ENCODE measurements around the gene RECQL5. TPM values are rescaled to one million over a fixed set of nuclear protein-coding genes. Genes with fewer than 3 reads are reported as not detected.

Gene RECQL5
- total RNA-seq, 6 experiments from 2014 or later: 13.5 to 24.8 (median 18.4) TPM

DNA sequence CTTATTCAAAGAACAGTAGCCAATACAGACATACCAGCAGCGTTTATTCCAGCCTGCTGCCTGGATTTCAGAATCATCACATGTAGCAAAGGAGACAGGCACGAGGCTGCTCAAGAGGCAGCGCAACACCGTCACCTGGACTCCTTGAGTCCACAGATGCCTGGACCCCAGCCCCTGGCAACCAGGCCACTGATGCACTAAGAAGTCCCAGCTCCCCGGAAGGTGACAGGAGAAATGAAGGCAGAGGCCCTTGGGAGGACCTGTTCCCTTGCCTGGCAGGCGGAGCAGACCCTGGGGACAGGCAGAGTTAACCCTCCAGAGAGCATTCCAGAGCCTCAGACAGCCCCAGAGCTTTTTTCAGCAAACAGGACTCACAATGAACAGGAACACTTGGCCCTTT is 17.3 kb downstream of the RECQL5 start:
- intact Hi-C loops (cut with DNase I): no loop called here
- H3K4me1 ChIP-seq: peaks cover 0 to 15% (median 6%) of the 10 kb centered on the region in 4 donors
- WGBS (ENCODE audit: insufficient coverage, low coverage, low lambda C conversion rate, missing lambda C conversion rate): no CpG with 5 or more reads among the region's 6 CpGs
- no peak overlapping the region for H3K27ac ChIP-seq
- no peak overlapping the region for H3K4me3 ChIP-seq
- TF ChIP-seq POLR2A (IDR thresholded peaks at IDR 0.05): no peak
- TF ChIP-seq, protein P1, sequence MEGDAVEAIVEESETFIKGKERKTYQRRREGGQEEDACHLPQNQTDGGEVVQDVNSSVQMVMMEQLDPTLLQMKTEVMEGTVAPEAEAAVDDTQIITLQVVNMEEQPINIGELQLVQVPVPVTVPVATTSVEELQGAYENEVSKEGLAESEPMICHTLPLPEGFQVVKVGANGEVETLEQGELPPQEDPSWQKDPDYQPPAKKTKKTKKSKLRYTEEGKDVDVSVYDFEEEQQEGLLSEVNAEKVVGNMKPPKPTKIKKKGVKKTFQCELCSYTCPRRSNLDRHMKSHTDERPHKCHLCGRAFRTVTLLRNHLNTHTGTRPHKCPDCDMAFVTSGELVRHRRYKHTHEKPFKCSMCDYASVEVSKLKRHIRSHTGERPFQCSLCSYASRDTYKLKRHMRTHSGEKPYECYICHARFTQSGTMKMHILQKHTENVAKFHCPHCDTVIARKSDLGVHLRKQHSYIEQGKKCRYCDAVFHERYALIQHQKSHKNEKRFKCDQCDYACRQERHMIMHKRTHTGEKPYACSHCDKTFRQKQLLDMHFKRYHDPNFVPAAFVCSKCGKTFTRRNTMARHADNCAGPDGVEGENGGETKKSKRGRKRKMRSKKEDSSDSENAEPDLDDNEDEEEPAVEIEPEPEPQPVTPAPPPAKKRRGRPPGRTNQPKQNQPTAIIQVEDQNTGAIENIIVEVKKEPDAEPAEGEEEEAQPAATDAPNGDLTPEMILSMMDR (IDR thresholded peaks at IDR 0.05): no peak
- H3K9me3 ChIP-seq: no peaks in the 10 kb centered on the region
- peaks cover 0 to 37% (median 9%) of the 10 kb centered on the region in 4 donors for H3K36me3 ChIP-seq
- DNase-seq: peak in 1 of 3 donors; percentile 22
- ATAC-seq: no peak
- no peaks in the 10 kb centered on the region for H3K27me3 ChIP-seq

DNA sequence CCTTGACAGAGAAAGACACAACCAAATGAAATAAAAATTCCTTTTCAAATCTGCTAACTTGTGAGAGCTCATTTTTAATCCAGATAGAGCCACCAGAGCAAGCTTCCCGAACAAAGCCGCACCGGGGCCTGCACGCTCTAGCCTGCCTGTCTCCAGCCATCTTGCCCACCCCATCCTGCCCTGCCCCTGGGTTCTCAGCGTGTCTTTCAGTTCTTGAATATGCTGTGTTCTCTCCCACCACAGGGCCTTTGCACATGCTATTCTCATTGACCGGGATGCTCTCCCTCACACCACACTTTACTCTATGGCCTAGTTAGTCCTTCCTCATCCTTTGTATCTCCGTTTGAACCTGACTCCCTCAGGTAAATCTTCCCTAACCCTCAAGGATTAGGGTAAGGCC is 19.0 kb downstream of the RECQL5 start:
- Histone ChIP-seq H3K4me3 (no peak overlapping the region), H3K9me3 (no peaks in the 10 kb centered on the region), H3K36me3 (peaks cover 0 to 30% (median 9%) of the 10 kb centered on the region in 4 donors), H3K27ac (no peak overlapping the region), H3K4me1 (peaks cover 0 to 15% (median 6%) of the 10 kb centered on the region in 4 donors), H3K27me3 (no peaks in the 10 kb centered on the region)
- no peak for TF ChIP-seq POLR2A (IDR thresholded peaks at IDR 0.05)
- TF ChIP-seq, protein P1 (IDR thresholded peaks at IDR 0.05): no peak
- DNase-seq (peak in 1 of 3 donors; percentile 30), ATAC-seq (no peak)
- intact Hi-C loops (cut with DNase I): no loop called here
- WGBS (ENCODE audit: insufficient coverage, low coverage, low lambda C conversion rate, missing lambda C conversion rate): 90% methylated on average over 2 of the region's 7 CpGs

DNA sequence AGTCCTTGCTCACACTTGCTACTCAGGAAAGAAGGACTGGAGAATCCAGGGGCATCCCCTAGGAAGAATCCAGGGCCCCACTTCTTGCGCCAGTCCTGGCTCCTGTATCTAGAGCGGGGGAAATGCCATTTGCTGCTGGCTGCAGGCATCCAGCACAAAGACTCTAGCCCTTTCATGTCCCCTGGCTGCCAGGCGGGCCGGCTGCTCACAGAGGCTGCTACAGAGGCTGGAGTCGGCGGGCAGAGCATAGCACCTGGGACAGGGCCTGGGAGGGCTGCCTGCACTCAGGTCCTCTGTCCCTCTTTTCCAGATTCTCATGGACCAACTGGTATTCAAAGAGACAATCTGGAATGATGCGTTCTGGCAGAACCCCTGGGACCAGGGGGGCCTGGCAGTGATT is 19.9 kb downstream of the RECQL5 start:
- DNase-seq: peak in 1 of 3 donors; percentile 50
- H3K27ac ChIP-seq: peak overlapping the region in 2 of 3 donors; percentile 65 to 86
- intact Hi-C loops (cut with DNase I): no loop called here

DNA sequence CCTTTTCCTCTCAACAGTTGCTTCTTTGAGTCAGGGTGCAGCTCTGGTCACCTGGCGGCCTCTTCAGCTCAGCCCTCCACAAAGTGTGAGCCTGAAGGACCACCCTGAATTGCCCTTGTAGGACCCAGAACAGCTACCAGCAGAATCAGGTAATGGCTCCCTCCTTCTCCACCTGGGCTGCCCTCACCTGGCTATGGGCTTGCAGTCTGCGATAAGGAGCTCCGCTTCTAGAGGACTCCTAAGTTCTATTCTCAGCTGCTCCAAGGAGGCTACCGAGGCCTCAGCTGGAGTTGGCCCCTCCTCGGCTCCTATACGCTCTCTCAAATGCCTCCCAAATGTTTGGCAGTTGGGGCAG is 20.3 kb downstream of the RECQL5 start:
- Histone ChIP-seq H3K4me3 (peak overlapping the region in 1 of 3 donors; percentile 42), H3K9me3 (no peaks in the 10 kb centered on the region), H3K36me3 (peaks cover 0 to 21% (median 9%) of the 10 kb centered on the region in 4 donors), H3K27ac (peak overlapping the region; percentile 65 to 86 (median 85)), H3K4me1 (peaks cover 0 to 15% (median 6%) of the 10 kb centered on the region in 4 donors), H3K27me3 (no peaks in the 10 kb centered on the region)
- WGBS (ENCODE audit: insufficient coverage, low coverage, low lambda C conversion rate, missing lambda C conversion rate): 73% methylated on average over 2 of the region's 6 CpGs
- no peak for TF ChIP-seq POLR2A (IDR thresholded peaks at IDR 0.05)
- TF ChIP-seq, protein P1 (IDR thresholded peaks at IDR 0.05): no peak
- DNase-seq: no peak
- intact Hi-C loops (cut with DNase I): no loop called here
- ATAC-seq: no peak

More for the DNA sequence above, 19.9 kb downstream of the RECQL5 start:
- TF ChIP-seq POLR2A (IDR thresholded peaks at IDR 0.05): no peak
- TF ChIP-seq, protein P1 (IDR thresholded peaks at IDR 0.05): no peak
- no CpG with 5 or more reads among the region's 7 CpGs for WGBS (ENCODE audit: insufficient coverage, low coverage, low lambda C conversion rate, missing lambda C conversion rate)
- Histone ChIP-seq H3K9me3 (no peaks in the 10 kb centered on the region), H3K4me3 (no peak overlapping the region), H3K27me3 (no peaks in the 10 kb centered on the region), H3K36me3 (peaks cover 0 to 25% (median 9%) of the 10 kb centered on the region in 4 donors), H3K4me1 (peaks cover 0 to 15% (median 6%) of the 10 kb centered on the region in 4 donors)
- ATAC-seq: no peak
